Nephron progenitor cell (in vitro differentiated cells): Measurements from ENCODE around the gene METTL17.

ENCODE experiments used
- DNase-seq: peaks from one replicate; pipeline ENCODE4 v3.0.0; 2021
- H3K27ac Mint-ChIP-seq: 2 replicates; pipeline ENCODE4 v1.8.0; 2021; ENCODE audit warnings: mild to moderate bottlenecking, moderate library complexity, mixed read lengths
- H3K27me3 Mint-ChIP-seq: 2 replicates; pipeline ENCODE4 v1.8.0; 2021; ENCODE audit warnings: mild to moderate bottlenecking, low read depth, mixed read lengths; ENCODE audit not compliant: poor library complexity
- H3K36me3 Mint-ChIP-seq: 2 replicates; pipeline ENCODE4 v1.8.0; 2021; ENCODE audit warnings: low read depth, mixed read lengths
- H3K4me1 Mint-ChIP-seq: 2 replicates; pipeline ENCODE4 v1.8.0; 2021; ENCODE audit warnings: mixed read lengths
- H3K4me3 Mint-ChIP-seq: 2 replicates; pipeline ENCODE4 v1.8.0; 2021; ENCODE audit warnings: mild to moderate bottlenecking, moderate library complexity, mixed read lengths
- H3K9me3 Mint-ChIP-seq: 2 replicates; pipeline ENCODE4 v1.8.0; 2021; ENCODE audit warnings: mild to moderate bottlenecking, moderate library complexity, mixed read lengths
- CTCF ChIP-seq: fragments of 200-600 bp; sonication (generic); IDR thresholded peaks from 2 replicates; pipeline ENCODE4 v1.5.0; 2021; ENCODE audit warnings: antibody characterized with exemption

The METTL17 gene

GRCh38 chr14:20989471-20989786, 351 bp upstream of the METTL17 start:
- H3K27ac Mint-ChIP-seq: no peak overlapping the region
- no peak for TF ChIP-seq CTCF

GRCh38 chr14:20996521-20996920, 6.7 kb downstream of the METTL17 start:
- Mint-ChIP-seq H3K9me3 (no peaks in the 10 kb centered on the region), H3K4me3 (no peak overlapping the region), H3K27me3 (peaks cover 4% of the 10 kb centered on the region), H3K36me3 (peaks cover 52% of the 10 kb centered on the region), H3K27ac (no peak overlapping the region), H3K4me1 (peaks cover 35% of the 10 kb centered on the region)
- no peak for DNase-seq
- TF ChIP-seq CTCF: no peak

More at GRCh38 chr14:20989471-20989786, 351 bp upstream of the METTL17 start:
- no peak for DNase-seq
- Mint-ChIP-seq H3K9me3 (no peaks in the 10 kb centered on the region), H3K4me1 (peaks cover 31% of the 10 kb centered on the region), H3K27me3 (peaks cover 24% of the 10 kb centered on the region), H3K36me3 (peaks cover 33% of the 10 kb centered on the region), H3K4me3 (peak overlapping the region; percentile 91)

GRCh38 chr14:20997115-20997514, 7.3 kb downstream of the METTL17 start:
- Mint-ChIP-seq H3K4me1 (peaks cover 29% of the 10 kb centered on the region), H3K36me3 (peaks cover 46% of the 10 kb centered on the region), H3K27ac (peak overlapping the region; percentile 72), H3K9me3 (no peaks in the 10 kb centered on the region), H3K27me3 (peaks cover 4% of the 10 kb centered on the region), H3K4me3 (no peak overlapping the region)
- no peak for DNase-seq
- TF ChIP-seq CTCF: no peak

- H3K27ac Mint-ChIP-seq: peak overlapping the region; percentile 72
Measured at GRCh38 chr14:20997564-20997963, 7.8 kb downstream of the METTL17 start.

GRCh38 chr14:20998139-20998538, 8.4 kb downstream of the METTL17 start:
- Mint-ChIP-seq H3K27ac (peak overlapping the region; percentile 66), H3K36me3 (peaks cover 38% of the 10 kb centered on the region), H3K4me3 (no peak overlapping the region), H3K27me3 (peaks cover 4% of the 10 kb centered on the region), H3K9me3 (no peaks in the 10 kb centered on the region), H3K4me1 (peaks cover 28% of the 10 kb centered on the region)
- TF ChIP-seq CTCF: no peak
- DNase-seq: no peak

More at GRCh38 chr14:20997564-20997963, 7.8 kb downstream of the METTL17 start:
- no peak for DNase-seq
- Mint-ChIP-seq H3K4me3 (no peak overlapping the region), H3K4me1 (peaks cover 28% of the 10 kb centered on the region), H3K36me3 (peaks cover 42% of the 10 kb centered on the region), H3K9me3 (no peaks in the 10 kb centered on the region), H3K27me3 (peaks cover 4% of the 10 kb centered on the region)
- TF ChIP-seq CTCF: no peak

GRCh38 chr14:20998674-20999366, 9.0 kb downstream of the METTL17 start, which contains the start of gene SLC39A2:
TSS of gene SLC39A2 (plus strand) at chr14:20999293. CDS start at chr14:20999447, 154 bp downstream.
- H3K9me3 Mint-ChIP-seq: no peaks in the 10 kb centered on the region
- H3K36me3 Mint-ChIP-seq: peaks cover 32% of the 10 kb centered on the region
- no peak for TF ChIP-seq CTCF
- peak within 1 kb of the TSS; percentile 66 for H3K27ac Mint-ChIP-seq
- H3K27me3 Mint-ChIP-seq: peaks cover 4% of the 10 kb centered on the region
- H3K4me3 Mint-ChIP-seq: no peak within 1 kb of the TSS
- peaks cover 28% of the 10 kb centered on the region for H3K4me1 Mint-ChIP-seq
- DNase-seq: peak; percentile 42
